GM12878 (cell line): Measurements from ENCODE around the gene MYT1. TPM values are rescaled to one million over a fixed set of nuclear protein-coding genes. Genes with fewer than 3 reads are reported as not detected.

Experiments used
- ATAC-seq: fragments of 200-7000 bp; cut with Tn5 transposase; 3 replicates; pipeline ENCODE4 v1.9.1; 2020; ENCODE audit warnings: mild to moderate bottlenecking, moderate library complexity
- BruUV-seq: library from RNA; stranded (reverse); fragments of 400-500 nt; replicated peaks from 2 replicates; lab custom pipeline; 2021; lab: Mats Ljungman, UMichigan
- CTCF ChIA-PET: fragments of 300-600 bp; sonication (Branson Sonifier 250); formaldehyde crosslinking; extraction: SDS; loops from one replicate; lab custom pipeline; 2021; ENCODE audit warnings: inconsistent platforms; lab: Yijun Ruan, JAX
- POLR2A ChIA-PET: fragments of 350-600 bp; formaldehyde crosslinking; extraction: SDS; loops from one replicate; lab custom pipeline; 2021; ENCODE audit warnings: inconsistent platforms; lab: Charles Lee
- RAD21 ChIA-PET: fragments of 300-600 bp; sonication (Branson Sonifier 250); formaldehyde crosslinking; loops from one replicate; lab custom pipeline; 2023; ENCODE audit warnings: antibody characterized with exemption; ENCODE audit not compliant: unreplicated experiment; lab: Charles Lee
- SMC1A ChIA-PET: fragments of 300-600 bp; sonication (Branson Sonifier 250); formaldehyde crosslinking; loops from one replicate; lab custom pipeline; 2023; ENCODE audit not compliant: unreplicated experiment, uncharacterized antibody; lab: Charles Lee
- DNase-seq: peaks from one replicate; pipeline ENCODE4 v3.0.0-alpha.2; 2011; ENCODE audit warnings: low read depth, low spot score
- FAIRE-seq: peaks from 3 replicates; lab custom pipeline; 2011; peaks lifted over from hg19 to GRCh38; lab: Jason Lieb, UNC
- H2AFZ ChIP-seq: 2 replicates; pipeline ENCODE4 v1.6.0; 2011; ENCODE audit warnings: low read depth, low read length, control low read depth; ENCODE audit not compliant: control insufficient read depth
- H3K27ac ChIP-seq: 2 replicates; pipeline ENCODE4 v1.5.1; 2011; ENCODE audit warnings: control low read depth; ENCODE audit not compliant: control insufficient read depth, insufficient read depth
- H3K27me3 ChIP-seq, 2 experiments: replicated peaks in 1 of 2; 2 replicates each; pipeline versions ENCODE4 v1.6.0 to v1.6.1; 2011; ENCODE audit warnings: low read length in 1 of 2; ENCODE audit not compliant: control insufficient read depth in 2 of 2, insufficient read depth in 2 of 2
- H3K36me3 ChIP-seq, 2 experiments: 2 replicates each; pipeline ENCODE4 v1.5.1; 2011; ENCODE audit warnings: low read length in 1 of 2; ENCODE audit not compliant: control insufficient read depth in 2 of 2, insufficient read depth in 2 of 2
- H3K4me1 ChIP-seq: 2 replicates; pipeline ENCODE4 v1.6.1; 2011; ENCODE audit warnings: mild to moderate bottlenecking, low read length, moderate library complexity, mixed read lengths; ENCODE audit not compliant: control insufficient read depth, insufficient read depth
- H3K4me2 ChIP-seq: 2 replicates; pipeline ENCODE4 v1.6.0; 2011; ENCODE audit warnings: control low read depth; ENCODE audit not compliant: control insufficient read depth, insufficient read depth
- H3K4me3 ChIP-seq: fragments of 200-600 bp; sonication (generic); 2 replicates; pipeline ENCODE4 v1.5.1; 2016
- H3K79me2 ChIP-seq: 2 replicates; pipeline ENCODE4 v1.6.0; 2011; ENCODE audit warnings: low read length; ENCODE audit not compliant: control insufficient read depth, insufficient read depth
- H3K9ac ChIP-seq: 2 replicates; pipeline ENCODE4 v1.8.0; 2011; ENCODE audit warnings: low read length, control low read depth, mixed read lengths; ENCODE audit not compliant: control insufficient read depth, insufficient read depth
- H3K9me3 ChIP-seq: replicated peaks from 3 replicates; pipeline ENCODE4 v1.5.1; 2011; ENCODE audit warnings: mild to moderate bottlenecking, low read length; ENCODE audit not compliant: control insufficient read depth, insufficient read depth
- H4K20me1 ChIP-seq: 2 replicates; pipeline ENCODE4 v1.6.0; 2011; ENCODE audit not compliant: control insufficient read depth, insufficient read depth
- BCL11A ChIP-seq: IDR thresholded peaks from 2 replicates; pipeline ENCODE4 v1.6.1; 2011; ENCODE audit warnings: low read depth, low read length
- IRF4 ChIP-seq: IDR thresholded peaks from 2 replicates; pipeline ENCODE4 v1.6.1; 2011; ENCODE audit warnings: low read depth, low read length
- MTA2 ChIP-seq: fragments of 450-650 bp; IDR thresholded peaks from 2 replicates; pipeline ENCODE4 v1.6.1; 2016; ENCODE audit warnings: low read depth, mild to moderate bottlenecking, moderate library complexity
- NR2C1 ChIP-seq: fragments of 450-650 bp; IDR thresholded peaks from 2 replicates; pipeline ENCODE4 v1.6.1; 2017; ENCODE audit warnings: antibody characterized with exemption, mild to moderate bottlenecking, moderate library complexity
- PRDM15 ChIP-seq: fragments of 450-650 bp; formaldehyde crosslinking; IDR thresholded peaks from 2 replicates; pipeline ENCODE4 v1.4.0; 2020; ENCODE audit warnings: mild to moderate bottlenecking, moderate library complexity
- SMAD5 ChIP-seq: IDR thresholded peaks from 2 replicates; pipeline ENCODE4 v1.6.1; 2016; ENCODE audit warnings: antibody characterized with exemption, low read depth
- WGBS: methylation state at CpG from one replicate; pipeline ENCODE4 v1.1.6; 2016; ENCODE audit warnings: low lambda C conversion rate; ENCODE audit not compliant: insufficient replicate concordance, insufficient coverage; ENCODE audit errors: missing lambda C conversion rate; 5-methylcytosine and 5-hydroxymethylcytosine counted together
- in situ Hi-C: fragments of 300-500 bp; cut with MboI; formaldehyde crosslinking; loops from 9 replicates; pipeline ENCODE4 v1.14.3; 2018; ENCODE audit warnings: mixed read lengths
- intact Hi-C: fragments of 100-400 bp; cut with micrococcal nuclease; formaldehyde crosslinking; loops from one replicate; pipeline ENCODE4 v1.14.2; 2022; ENCODE audit not compliant: unreplicated experiment
- polyA plus RNA-seq, 11 experiments: library from polyadenylated mRNA; depleted of rRNA in 4 of 11; unstranded in 6 of 11; stranded (reverse) in 5 of 11; fragments of >200 nt; fragmentation: Nextera tagmentation in 4 of 11; fragmentation: Illumina TruSeq in 1 of 11; extraction: Ambion mirVana in 4 of 11; extraction: Trizol in 1 of 11; gene quantifications; 1 replicate in 1 of 11; 2 replicates in 10 of 11; pipeline versions ENCODE4 v1.2.1 to v1.2.3, GENCODE V29; 2011 to 2016; ENCODE audit warnings: inconsistent platforms in 2 of 11, missing spikeins in 2 of 11, low read depth in 1 of 11
- total RNA-seq, 4 experiments: library from RNA; depleted of rRNA in 3 of 4; stranded (reverse); fragments of >200 nt in 3 of 4; fragmentation: Illumina TruSeq in 1 of 4; extraction: Trizol in 1 of 4; gene quantifications; 2 replicates each; pipeline versions ENCODE4 v1.2.1 to v1.2.3, GENCODE V29; 2013 to 2021

The MYT1 gene
- total and polyA plus RNA-seq, 10 of the 15 experiments (the other 5 are each of a cell fraction or from before 2014, with no cell fraction given) = 0.01 to 0.10 TPM; not detected in 8

- Histone ChIP-seq H4K20me1 (no peaks in the 10 kb centered on the region), H3K27me3 (no peaks in the 10 kb centered on the region; a peak in 1 of 4 replicates), H2AFZ (no peak overlapping the region), H3K9ac (no peak overlapping the region), H3K27ac (no peak overlapping the region), H3K79me2 (no peaks in the 10 kb centered on the region), H3K36me3 (no peaks in the 10 kb centered on the region), H3K4me1 (no peaks in the 10 kb centered on the region), H3K4me3 (no peak overlapping the region), H3K4me2 (no peak overlapping the region), H3K9me3 (no peaks in the 10 kb centered on the region)
- POLR2A ChIA-PET = no interaction called here
- CTCF ChIA-PET = no interaction called here
- WGBS = 36% methylated on average over 11 of the region's 11 CpGs
- RAD21 ChIA-PET = interaction anchor here (0.7 kb wide), 1 partner anchor 46 kb away, joined by 5 read pairs; no protein-coding TSS in a partner anchor
- in situ Hi-C loops = no loop called here
- no peak for FAIRE-seq
- no peak for ATAC-seq
- no peak for DNase-seq
- no peak for TF ChIP-seq IRF4
- TF ChIP-seq PRDM15 (CRISPR knock-in tag) = no peak
- no peak for TF ChIP-seq SMAD5
- no peak for TF ChIP-seq BCL11A
- no peak for TF ChIP-seq NR2C1
- no peak for TF ChIP-seq MTA2
- intact Hi-C loops = no loop called here
- no TSS peak for BruUV-seq
- SMC1A ChIA-PET = no interaction called here
Observed at GRCh38 chr20:64129146-64129782, 35.0 kb upstream of the MYT1 start.
